Bone marrow (tissue), 2 donors: Measurements from ENCODE around the gene MYADML2.
"Not testable (repeated sequence)": the region's sequence is repeated elsewhere in the genome, so short reads cannot be mapped to it uniquely, and the experiment has no call there.

ENCODE experiments used
- DNase-seq, 2 donors: peaks; one replicate each; lab custom pipeline; 2025; lab: John Stamatoyannopoulos, UW

MYADML2 gene

GRCh38 chr17:81947189-81947588, at the start of gene MYADML2:
MYADML2 (minus strand) TSS chr17:81947233; CDS start chr17:81941741, 5,492 bp downstream.
- no peak for DNase-seq

DNA sequence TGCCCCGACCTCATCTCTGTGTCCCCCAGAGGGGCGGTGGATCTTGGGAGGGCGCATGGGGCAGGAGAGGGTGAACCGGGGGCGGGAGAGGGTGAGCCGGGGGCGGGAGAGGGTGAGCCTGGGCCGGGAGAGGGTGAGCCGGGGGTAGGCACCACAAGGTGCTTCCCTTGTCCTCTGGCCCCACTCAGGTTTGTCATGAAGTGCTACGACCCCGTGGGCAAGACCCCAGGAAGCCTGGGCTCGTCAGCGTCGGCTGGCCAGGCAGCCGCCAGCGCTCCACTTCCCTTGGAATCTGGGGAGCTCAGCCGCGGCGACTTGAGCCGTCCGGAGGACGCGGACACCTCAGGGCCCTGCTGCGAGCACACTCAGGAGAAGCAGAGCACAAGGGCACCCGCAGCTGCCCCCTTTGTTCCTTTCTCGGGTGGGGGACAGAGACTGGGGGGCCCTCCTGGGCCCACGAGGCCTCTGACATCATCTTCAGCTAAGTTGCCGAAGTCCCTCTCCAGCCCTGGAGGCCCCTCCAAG, 49.3 kb upstream of the MYADML2 start:
- DNase-seq, result no peak

- DNase-seq, result no peak
Measured at GRCh38 chr17:81995463-81996231, 48.6 kb upstream of the MYADML2 start.

DNA sequence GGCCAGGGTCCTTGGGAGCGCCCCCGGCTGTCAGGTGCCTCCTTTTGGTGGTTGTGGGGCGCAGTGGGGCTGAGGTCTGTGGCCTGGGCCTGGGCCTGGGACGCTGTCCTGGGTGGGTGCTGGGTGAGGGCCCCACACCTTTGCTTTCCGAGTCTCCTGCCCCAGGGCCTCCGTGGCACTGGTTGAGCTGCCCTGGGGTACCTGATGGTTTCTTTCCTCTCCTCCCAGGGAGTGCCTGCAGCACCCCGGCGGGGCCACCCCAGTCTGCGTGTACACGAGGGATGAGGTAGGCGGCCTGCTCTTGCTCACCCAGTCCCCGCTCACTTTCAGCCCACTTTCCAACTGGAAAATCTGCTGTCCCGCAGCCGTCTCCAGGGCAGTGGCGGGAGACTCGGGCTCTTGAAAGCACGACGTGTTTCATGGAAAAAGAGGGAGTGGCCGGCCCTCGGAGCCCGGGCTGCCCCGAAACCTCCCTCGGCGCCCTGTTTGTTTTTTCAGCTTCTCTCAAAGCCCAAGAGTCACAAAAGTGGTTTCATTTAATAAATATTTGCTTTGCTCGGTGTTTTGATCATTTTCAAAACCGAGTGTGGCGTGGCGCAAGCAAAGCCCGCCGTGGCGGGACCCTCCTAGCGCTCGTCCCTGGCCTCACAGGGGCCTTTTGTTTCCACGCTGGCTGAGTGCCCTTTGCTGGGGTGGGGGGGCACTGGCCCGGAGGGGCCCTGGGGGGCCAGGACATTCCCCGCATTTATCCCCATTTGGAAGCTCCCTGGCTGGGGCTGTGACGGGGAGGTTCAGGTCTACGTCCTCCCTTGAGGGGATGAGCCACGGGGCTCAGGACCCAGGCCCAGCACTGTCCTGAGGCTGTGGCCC, 47.8 kb upstream of the MYADML2 start:
- no peak for DNase-seq

- no peak for DNase-seq
Measured at GRCh38 chr17:81993729-81994592, 46.9 kb upstream of the MYADML2 start.

- DNase-seq, result no peak
Measured at GRCh38 chr17:81992306-81993102, 45.5 kb upstream of the MYADML2 start.

DNA sequence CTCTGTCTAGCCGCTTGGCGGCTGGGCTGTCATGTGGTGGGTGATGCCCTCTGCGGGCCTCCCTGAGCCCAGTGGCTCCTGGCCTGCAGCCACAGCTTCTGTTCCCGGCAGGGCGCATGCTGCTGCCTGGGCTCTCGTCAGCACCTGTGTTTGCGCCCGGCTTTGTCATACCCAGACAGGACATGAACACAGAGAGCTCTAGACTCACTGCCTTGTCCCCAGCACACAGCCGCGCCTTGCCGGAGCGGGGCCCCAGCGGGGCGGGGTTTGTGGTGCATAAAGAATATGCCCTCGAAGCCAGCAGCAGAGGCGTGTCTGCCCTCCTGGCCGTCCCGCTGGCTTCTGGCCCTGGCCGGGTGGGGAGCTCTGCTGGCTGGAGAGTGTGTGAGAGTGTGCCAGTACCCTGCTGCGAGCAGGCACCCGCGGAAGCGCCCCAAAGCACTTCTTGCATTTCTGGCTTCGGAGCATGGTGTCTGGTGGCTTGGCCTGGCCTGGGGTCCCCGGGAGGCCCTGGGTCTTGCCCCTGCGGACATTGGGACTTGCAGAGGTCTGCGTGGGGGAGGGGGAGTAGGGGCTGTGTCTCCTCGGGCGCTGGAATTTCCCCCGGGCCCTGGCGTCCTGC, 44.8 kb upstream of the MYADML2 start:
- no peak for DNase-seq

GRCh38 chr17:81990836-81991683, 44.0 kb upstream of the MYADML2 start:
- no peak for DNase-seq

GRCh38 chr17:81987161-81987770, 40.2 kb upstream of the MYADML2 start:
- no peak for DNase-seq

DNA sequence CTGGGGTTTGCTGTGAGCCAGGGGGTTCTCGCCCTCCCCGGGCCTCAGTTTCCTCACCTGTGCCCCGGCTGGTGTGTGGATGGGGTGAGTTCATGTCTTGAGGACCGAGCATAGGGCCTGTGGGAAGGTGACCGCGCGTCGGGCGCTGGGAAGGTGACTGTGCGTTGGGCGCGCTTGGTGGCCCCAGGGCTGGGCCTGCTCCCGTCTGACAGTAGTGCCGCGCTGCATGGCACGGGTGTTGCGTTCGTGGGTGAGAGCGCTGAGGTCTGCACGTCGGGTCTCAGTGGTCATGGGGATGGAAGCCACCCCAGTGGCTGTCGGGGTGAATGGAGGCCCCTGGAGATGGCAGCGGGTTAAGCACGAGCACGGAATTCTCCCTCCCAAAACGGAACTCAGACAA, 39.6 kb upstream of the MYADML2 start:
- DNase-seq, result no peak

DNA sequence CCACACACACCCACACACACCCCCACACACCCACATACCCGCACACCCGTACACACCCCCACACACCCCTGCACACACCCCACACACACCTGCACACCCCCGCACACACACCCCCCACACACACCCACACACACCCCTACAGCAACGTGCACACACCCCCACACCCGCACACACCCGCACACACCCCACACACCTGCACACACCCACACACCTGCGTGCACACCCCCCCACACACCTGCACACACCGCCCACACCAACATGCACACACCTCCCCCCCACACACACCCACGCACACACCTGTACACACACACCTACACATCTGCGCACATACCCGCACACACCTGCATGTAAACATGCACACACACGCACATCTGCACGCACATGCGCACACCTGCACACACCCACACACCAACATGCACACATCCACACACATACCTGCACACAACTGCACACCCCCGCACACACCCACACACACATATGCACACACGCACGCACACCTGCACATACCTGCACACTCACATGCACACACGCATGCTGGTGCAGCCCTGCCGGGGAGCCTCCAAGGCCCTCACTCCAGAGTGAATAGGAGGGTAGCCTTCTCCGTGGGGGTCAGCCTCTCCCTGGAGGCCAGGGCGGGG, 37.9 kb upstream of the MYADML2 start:
- no peak for DNase-seq

DNA sequence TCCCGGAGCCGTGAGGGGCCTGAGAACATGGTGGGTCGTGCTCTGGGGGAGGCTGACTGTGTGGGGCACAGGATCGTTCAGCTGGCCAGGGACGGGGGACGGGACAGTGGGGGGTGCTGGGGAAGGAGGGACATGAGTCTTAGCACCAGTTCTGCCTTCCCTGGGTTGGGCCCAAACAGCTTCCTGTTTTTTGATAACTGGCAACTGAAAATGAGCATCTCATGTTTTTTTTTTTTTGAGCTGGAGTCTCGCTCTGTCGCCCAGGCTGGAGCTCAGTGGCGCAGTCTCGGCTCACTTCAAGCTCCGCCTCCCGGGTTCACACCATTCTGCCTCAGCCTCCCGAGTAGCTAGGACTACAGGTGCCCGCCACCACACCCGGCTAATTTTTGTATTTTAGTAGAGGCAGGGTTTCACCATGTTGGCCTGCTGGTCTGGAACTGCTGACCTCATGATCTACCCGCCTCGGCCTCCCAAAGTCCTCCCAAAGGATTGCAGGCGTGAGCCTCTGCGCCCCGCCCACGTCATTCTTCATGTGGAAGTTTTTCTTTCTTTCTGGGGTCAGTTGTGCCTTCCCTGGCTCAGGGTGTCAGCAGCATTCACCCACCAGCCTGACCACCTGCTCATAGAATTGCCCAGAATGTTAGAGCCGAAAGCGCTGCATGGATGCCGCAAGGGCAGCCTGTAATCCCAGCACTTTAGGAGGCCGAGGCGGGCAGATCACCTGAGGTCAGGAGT, 36.8 kb upstream of the MYADML2 start:
- DNase-seq, result no peak

- no peak for DNase-seq
Measured at GRCh38 chr17:81983011-81983638, 36.1 kb upstream of the MYADML2 start.

- not testable (repeated sequence) for DNase-seq
Measured at GRCh38 chr17:81981511-81981910, 34.5 kb upstream of the MYADML2 start.

DNA sequence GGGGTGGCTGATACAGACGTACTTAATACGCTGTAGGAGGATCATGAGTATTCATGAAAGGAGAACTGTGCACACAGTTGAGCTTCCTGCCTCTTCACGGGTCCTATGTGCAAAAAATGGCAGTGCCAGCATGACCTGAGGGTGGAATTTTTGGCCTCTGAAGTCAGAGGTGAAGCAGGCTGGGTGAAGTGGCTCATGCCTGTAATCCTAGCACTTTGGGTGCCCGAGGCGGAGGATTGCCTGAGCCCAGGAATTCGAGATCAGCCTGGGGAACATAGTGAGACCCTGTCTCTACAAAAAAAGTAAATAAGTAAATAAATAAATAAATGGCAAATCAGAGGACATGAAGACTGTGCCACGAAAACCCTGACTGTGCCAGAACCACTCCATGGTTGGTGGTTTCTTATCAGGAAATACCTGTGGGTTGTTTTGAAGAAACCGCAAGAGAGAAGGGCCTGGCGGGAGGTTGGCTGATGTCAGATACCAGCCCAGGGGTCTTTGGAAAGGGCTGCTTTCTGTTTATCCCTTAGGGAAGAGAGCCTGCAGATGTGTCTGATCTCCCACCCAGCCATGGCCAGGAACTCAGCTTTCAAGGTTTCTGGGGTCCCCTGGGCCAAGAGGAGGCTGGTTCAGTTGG, 33.8 kb upstream of the MYADML2 start:
- DNase-seq, result no peak

- no peak for DNase-seq
Measured at GRCh38 chr17:81980122-81980521, 33.1 kb upstream of the MYADML2 start.
